OCI-LY1 (cell line): ENCODE measurements around the gene KCNB1.

ENCODE experiments used
- CTCF ChIP-seq: fragments of 200-600 bp; sonication (generic), shearing (Covaris generic); IDR thresholded peaks from 2 replicates; pipeline ENCODE4 v1.5.1; 2017; ENCODE audit warnings: mild to moderate bottlenecking, antibody characterized with exemption, low read length, moderate library complexity, mixed read lengths
- EZH2 ChIP-seq: fragments of 200-600 bp; sonication (generic), shearing (Covaris generic); IDR thresholded peaks from 2 replicates; pipeline ENCODE4 v1.8.0; 2017; ENCODE audit warnings: borderline replicate concordance, mixed run types, mild to moderate bottlenecking, antibody characterized with exemption, low read length, moderate library complexity, mixed read lengths

- TF ChIP-seq CTCF (no peak), EZH2 (no peak)
These were observed 34.3 kb downstream of the KCNB1 start for GRCh38 chr20:49447946-49448809.
